Transverse colon (tissue), 4 donors: ENCODE results near the gene RAD51AP1. TPM values are rescaled to one million over a fixed set of nuclear protein-coding genes. Genes with fewer than 3 reads are reported as not detected.

ENCODE experiments used
- DNase-seq: peaks from one replicate; pipeline ENCODE4 v3.0.0-alpha.2; 2019
- H3K27ac ChIP-seq, 4 donors: fragments of 200-600 bp; sonication (generic); 2 replicates each; pipeline ENCODE4 v1.5.1; 2016 to 2018; ENCODE audit warnings: inconsistent platforms in 4 of 4
- H3K27me3 ChIP-seq: fragments of 200-600 bp; sonication (generic); 2 replicates; pipeline ENCODE4 v1.5.1; 2017; ENCODE audit warnings: inconsistent platforms
- H3K36me3 ChIP-seq, 4 donors: fragments of 200-600 bp; sonication (generic); 2 replicates each; pipeline ENCODE4 v1.5.1; 2017 to 2019; ENCODE audit warnings: inconsistent platforms in 4 of 4
- H3K4me1 ChIP-seq, 4 donors: fragments of 200-600 bp; sonication (generic); 2 replicates each; pipeline ENCODE4 v1.5.1; 2017 to 2020; ENCODE audit warnings: inconsistent platforms in 4 of 4
- H3K4me3 ChIP-seq, 4 donors: fragments of 200-600 bp; sonication (generic); 1 replicate in 1 of 4; 2 replicates in 3 of 4; pipeline versions ENCODE4 v1.5.1 to v1.6.1; 2017 to 2019; ENCODE audit warnings: inconsistent platforms in 4 of 4
- H3K9me3 ChIP-seq, 2 donors: fragments of 200-600 bp; sonication (generic); 2 replicates each; pipeline ENCODE4 v1.5.1; 2017 to 2019; ENCODE audit warnings: inconsistent platforms in 2 of 2
- CTCF ChIP-seq, 5 experiments: fragments of 200-600 bp in 3 of 5; fragments of 450-650 bp in 2 of 5; sonication (generic) in 3 of 5; IDR thresholded peaks; 1 replicate in 2 of 5; 2 replicates in 3 of 5; pipeline ENCODE4 v1.5.1; 2016 to 2017; ENCODE audit warnings: antibody characterized with exemption in 5 of 5, inconsistent platforms in 3 of 5, mild to moderate bottlenecking in 2 of 5, moderate library complexity in 1 of 5
- EP300 ChIP-seq: sonication (generic); formaldehyde crosslinking; IDR thresholded peaks from one replicate; pipeline ENCODE4 v1.6.1; 2017; ENCODE audit warnings: antibody characterized with exemption, low read depth
- POLR2A ChIP-seq: fragments of 450-650 bp; IDR thresholded peaks from one replicate; pipeline ENCODE4 v1.6.1; 2016; ENCODE audit warnings: antibody characterized with exemption, mild to moderate bottlenecking, moderate library complexity
- POLR2AphosphoS5 ChIP-seq, 3 donors: sonication (generic); formaldehyde crosslinking; IDR thresholded peaks; one replicate each; pipeline ENCODE4 v1.6.1; 2016; ENCODE audit warnings: antibody characterized with exemption in 3 of 3
- WGBS, 2 donors: methylation state at CpG; one replicate each; pipeline ENCODE4 v1.1.5; 2018; ENCODE audit warnings: low coverage in 1 of 2; 5-methylcytosine and 5-hydroxymethylcytosine counted together
- in situ Hi-C, 4 donors: fragments of 200-750 bp; cut with MboI; loops; one replicate each; pipeline versions ENCODE4 v1.15.0 to v1.15.1; 2017; ENCODE audit warnings: low sequenced_read_pairs in 3 of 4, low pct_ligation_motif_present in 1 of 4, low pct_unique_long_range_greater_than_20kb in 1 of 4
- intact Hi-C: fragments of 100-400 bp; cut with DNase I; formaldehyde crosslinking; loops from one replicate; pipeline ENCODE4 v1.15.1; 2023; ENCODE audit warnings: low total_unique reads
- total RNA-seq, 4 donors: library from RNA; depleted of rRNA; stranded (reverse); fragments of >200 nt; gene quantifications; one replicate each; pipeline ENCODE4 v1.1.0, GENCODE V29; 2016

RAD51AP1 gene
- total RNA-seq, 4 donors from 2014 or later = 1.9 to 2.7 (median 2.4) TPM; not detected in 1

DNA sequence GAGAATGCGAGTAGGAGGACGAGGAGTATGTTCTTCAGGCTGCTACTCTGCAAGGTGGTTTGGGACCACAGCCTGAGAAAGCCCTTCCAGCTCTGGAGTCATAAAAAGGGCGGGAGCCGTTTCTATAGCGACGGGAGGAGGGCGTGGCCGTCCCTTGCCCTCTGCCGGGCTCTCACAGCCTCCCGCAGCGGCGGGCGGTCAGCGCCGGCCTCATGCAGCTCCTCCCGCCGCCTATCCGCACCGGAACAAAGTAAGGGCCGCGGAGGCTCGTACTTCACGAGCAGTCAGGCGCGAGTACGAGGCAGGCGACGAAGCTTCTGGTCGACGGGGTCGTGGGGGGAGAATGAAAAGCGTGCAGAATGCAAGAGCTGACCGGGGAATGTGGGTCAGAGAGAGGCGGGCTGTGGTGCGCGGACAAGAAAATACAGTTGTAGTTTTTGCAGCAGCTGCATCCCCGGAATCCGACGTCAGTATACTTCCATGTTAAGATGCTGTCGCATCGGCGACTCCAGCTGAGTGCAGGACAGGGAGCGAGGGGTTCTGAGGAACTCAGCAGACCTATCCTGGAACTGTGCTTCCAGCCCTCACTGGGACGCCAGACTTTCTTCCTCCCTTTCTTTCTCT, 23.5 kb downstream of the RAD51AP1 start, which contains the start of gene DYRK4:
Gene DYRK4 (plus strand): TSS at position 175 of the 624 bp plus-strand sequence. CDS start 38 bp downstream, at position 213.
- in situ Hi-C loops = no loop called here
- peak within 1 kb of the TSS in 3 of 4 donors; percentile 23 to 51 (median 33) for H3K27ac ChIP-seq

DNA sequence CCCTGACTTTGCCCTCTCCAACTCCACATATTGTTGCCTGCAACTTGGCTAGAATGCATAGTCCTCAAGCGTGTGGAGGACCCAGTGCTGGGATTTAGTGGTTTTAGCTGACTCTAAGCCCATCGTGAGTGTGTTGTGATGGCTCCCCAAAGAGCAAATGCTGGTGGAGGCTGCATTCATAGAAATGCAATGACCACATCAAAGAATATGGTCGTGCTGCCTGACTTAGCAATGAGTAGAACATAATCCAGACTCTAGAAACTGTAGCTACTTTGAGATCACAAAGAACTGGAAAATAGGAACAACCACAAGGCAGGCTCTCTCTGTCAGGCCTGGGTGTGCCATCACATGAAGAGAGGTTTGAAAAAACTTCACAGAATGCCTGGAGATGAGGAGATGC, 24.6 kb downstream of the RAD51AP1 start:
- intact Hi-C loops (no loop called here), in situ Hi-C loops (no loop called here)
- Histone ChIP-seq H3K4me1 (peaks cover 0 to 12% (median 10%) of the 10 kb centered on the region in 4 donors), H3K36me3 (no peaks in the 10 kb centered on the region), H3K9me3 (no peaks in the 10 kb centered on the region), H3K27ac (no peak overlapping the region), H3K4me3 (no peak overlapping the region), H3K27me3 (no peaks in the 10 kb centered on the region)
- WGBS, 2 donors = 80 to 88% methylated on average over 2 to 3 of the region's 3 CpGs
- TF ChIP-seq EP300 = no peak
- no peak for DNase-seq

More for the DNA sequence above, 23.5 kb downstream of the RAD51AP1 start, which contains the start of gene DYRK4:
- H3K36me3 ChIP-seq = no peaks in the 10 kb centered on the region
- no peaks in the 10 kb centered on the region for H3K27me3 ChIP-seq
- H3K4me1 ChIP-seq = peaks cover 0 to 12% (median 10%) of the 10 kb centered on the region in 4 donors
- TF ChIP-seq POLR2A (peak; percentile 33), EP300 (no peak), POLR2AphosphoS5 (IDR thresholded peaks at IDR 0.05) (peak in 2 of 3 donors; percentile 25 to 26), CTCF (IDR thresholded peaks at IDR 0.05) (no peak)
- H3K4me3 ChIP-seq = peak within 1 kb of the TSS in 3 of 4 donors; percentile 17 to 44 (median 21)
- intact Hi-C loops = no loop called here
- WGBS, 2 donors = 31 to 32% methylated on average over 5 to 44 of the region's 44 CpGs
- DNase-seq = peak; percentile 92
- no peaks in the 10 kb centered on the region for H3K9me3 ChIP-seq

DNA sequence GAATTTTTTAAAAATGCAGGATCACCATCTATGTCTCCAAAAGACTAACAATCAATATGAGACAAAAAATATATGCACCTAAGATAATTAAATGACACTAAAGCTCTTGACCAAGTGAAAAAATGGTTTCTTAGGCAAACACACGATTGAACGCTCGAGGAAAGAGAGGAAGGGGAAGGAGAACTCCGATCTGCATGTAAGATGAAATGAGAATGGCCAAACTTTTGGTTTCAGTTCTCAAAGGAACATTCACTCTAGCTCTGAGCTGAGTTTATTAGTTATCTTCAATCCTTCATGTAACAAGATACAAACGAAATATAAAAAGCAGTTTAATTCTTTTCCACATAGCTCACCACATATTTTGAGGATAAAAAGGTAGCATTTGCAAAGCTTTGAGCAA, 26.1 kb downstream of the RAD51AP1 start:
- no peaks in the 10 kb centered on the region for H3K27me3 ChIP-seq
- no peak overlapping the region for H3K4me3 ChIP-seq
- TF ChIP-seq EP300 = no peak
- no peak for TF ChIP-seq POLR2AphosphoS5 (IDR thresholded peaks at IDR 0.05)
- no peak for TF ChIP-seq CTCF (IDR thresholded peaks at IDR 0.05)
- TF ChIP-seq POLR2A = no peak
- in situ Hi-C loops = no loop called here
- WGBS, 2 donors = 64 to 76% methylated on average over 5 of the region's 5 CpGs
- peaks cover 0 to 12% (median 10%) of the 10 kb centered on the region in 4 donors for H3K4me1 ChIP-seq
- H3K9me3 ChIP-seq = no peaks in the 10 kb centered on the region
- H3K36me3 ChIP-seq = no peaks in the 10 kb centered on the region
- peak overlapping the region in 1 of 4 donors; percentile 25 for H3K27ac ChIP-seq
- DNase-seq = no peak
- intact Hi-C loops = no loop called here

GRCh38 chr12:4566474-4566873, 27.8 kb downstream of the RAD51AP1 start:
- no peak overlapping the region for H3K4me3 ChIP-seq
- no peaks in the 10 kb centered on the region for H3K36me3 ChIP-seq
- intact Hi-C loops = no loop called here
- H3K4me1 ChIP-seq = peaks cover 0 to 12% (median 10%) of the 10 kb centered on the region in 4 donors
- DNase-seq = no peak
- H3K27me3 ChIP-seq = no peaks in the 10 kb centered on the region
- 69 to 78% methylated on average over 2 of the region's 2 CpGs for WGBS, 2 donors
- H3K9me3 ChIP-seq = no peaks in the 10 kb centered on the region
- in situ Hi-C loops = no loop called here
- no peak overlapping the region for H3K27ac ChIP-seq
- no peak for TF ChIP-seq EP300
- no peak for TF ChIP-seq POLR2AphosphoS5 (IDR thresholded peaks at IDR 0.05)
- no peak for TF ChIP-seq POLR2A
- TF ChIP-seq CTCF (IDR thresholded peaks at IDR 0.05) = no peak
